ENCODE results near the gene ZC3H4. TPM values are rescaled to one million over a fixed set of nuclear protein-coding genes. Genes with fewer than 3 reads are reported as not detected.
"Not testable (repeated sequence)": the region's sequence is repeated elsewhere in the genome, so short reads cannot be mapped to it uniquely, and the experiment has no call there.

ZC3H4 gene
- total and polyA plus RNA-seq, 2 donors from 2014 or later, result 5.7 to 55.2 TPM

DNA sequence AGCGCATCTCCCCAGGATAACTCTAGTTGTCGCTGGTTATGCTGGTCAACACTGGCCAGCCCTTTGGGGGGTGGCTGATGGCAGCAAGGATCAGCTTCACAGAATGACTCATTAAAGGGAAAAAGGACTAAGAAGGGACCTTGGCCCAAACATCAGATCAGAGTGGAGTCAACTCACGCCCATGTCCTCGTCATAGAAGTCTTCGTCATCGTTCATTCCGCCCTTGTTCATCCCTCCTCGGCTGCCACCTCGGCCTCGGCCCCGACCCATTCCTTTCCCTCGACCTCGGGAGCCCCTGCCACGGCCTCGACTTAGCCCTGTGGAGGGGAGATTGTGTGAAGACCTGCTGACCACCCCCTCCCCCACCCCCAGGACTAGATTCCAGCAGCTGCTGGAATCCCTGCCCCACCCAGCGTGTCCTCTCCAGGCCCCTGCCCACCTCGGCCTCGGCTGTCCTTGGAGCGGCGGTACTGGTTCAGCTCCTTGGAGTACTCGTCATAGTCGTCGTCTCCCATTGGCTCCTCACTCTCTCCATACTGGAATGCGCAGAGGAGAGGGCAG is 28.6 kb downstream of the ZC3H4 start:
- peak in 1 of 5 donors; percentile 73 for DNase-seq
- H3K27me3 ChIP-seq (ENCODE audit: control insufficient read depth, insufficient read depth, low read length), result no peaks in the 10 kb centered on the region
- TF ChIP-seq, protein P1, sequence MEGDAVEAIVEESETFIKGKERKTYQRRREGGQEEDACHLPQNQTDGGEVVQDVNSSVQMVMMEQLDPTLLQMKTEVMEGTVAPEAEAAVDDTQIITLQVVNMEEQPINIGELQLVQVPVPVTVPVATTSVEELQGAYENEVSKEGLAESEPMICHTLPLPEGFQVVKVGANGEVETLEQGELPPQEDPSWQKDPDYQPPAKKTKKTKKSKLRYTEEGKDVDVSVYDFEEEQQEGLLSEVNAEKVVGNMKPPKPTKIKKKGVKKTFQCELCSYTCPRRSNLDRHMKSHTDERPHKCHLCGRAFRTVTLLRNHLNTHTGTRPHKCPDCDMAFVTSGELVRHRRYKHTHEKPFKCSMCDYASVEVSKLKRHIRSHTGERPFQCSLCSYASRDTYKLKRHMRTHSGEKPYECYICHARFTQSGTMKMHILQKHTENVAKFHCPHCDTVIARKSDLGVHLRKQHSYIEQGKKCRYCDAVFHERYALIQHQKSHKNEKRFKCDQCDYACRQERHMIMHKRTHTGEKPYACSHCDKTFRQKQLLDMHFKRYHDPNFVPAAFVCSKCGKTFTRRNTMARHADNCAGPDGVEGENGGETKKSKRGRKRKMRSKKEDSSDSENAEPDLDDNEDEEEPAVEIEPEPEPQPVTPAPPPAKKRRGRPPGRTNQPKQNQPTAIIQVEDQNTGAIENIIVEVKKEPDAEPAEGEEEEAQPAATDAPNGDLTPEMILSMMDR (IDR thresholded peaks at IDR 0.05; ENCODE audit: borderline replicate concordance, extremely low read depth, insufficient read depth), result no peak
- FAIRE-seq, result no peak
- H3K9ac ChIP-seq (ENCODE audit: low read length in 3 of 3), result no peak overlapping the region
- intact Hi-C loops (cut with DNase I), result loop anchor here (5.0 kb wide), 1 partner anchor 37 kb away; no protein-coding TSS in a partner anchor
- H3K4me3 ChIP-seq (ENCODE audit: low read length in 3 of 3), result no peak overlapping the region
- no peaks in the 10 kb centered on the region for H3K9me3 ChIP-seq (ENCODE audit: control insufficient read depth in 2 of 3, insufficient read depth in 1 of 3, low read length in 3 of 3)
- H3K36me3 ChIP-seq (ENCODE audit: control insufficient read depth in 2 of 3, insufficient read depth in 3 of 3, low read length in 3 of 3), result peaks cover 9 to 61% (median 44%) of the 10 kb centered on the region in 3 donors
- no peak overlapping the region for H3K27ac ChIP-seq (ENCODE audit: low read depth in 2 of 2, low read length in 2 of 2)
- H3K4me1 ChIP-seq (ENCODE audit: control insufficient read depth in 2 of 3, insufficient read depth in 2 of 3, low read depth in 1 of 3, low read length in 3 of 3), result no peaks in the 10 kb centered on the region

DNA sequence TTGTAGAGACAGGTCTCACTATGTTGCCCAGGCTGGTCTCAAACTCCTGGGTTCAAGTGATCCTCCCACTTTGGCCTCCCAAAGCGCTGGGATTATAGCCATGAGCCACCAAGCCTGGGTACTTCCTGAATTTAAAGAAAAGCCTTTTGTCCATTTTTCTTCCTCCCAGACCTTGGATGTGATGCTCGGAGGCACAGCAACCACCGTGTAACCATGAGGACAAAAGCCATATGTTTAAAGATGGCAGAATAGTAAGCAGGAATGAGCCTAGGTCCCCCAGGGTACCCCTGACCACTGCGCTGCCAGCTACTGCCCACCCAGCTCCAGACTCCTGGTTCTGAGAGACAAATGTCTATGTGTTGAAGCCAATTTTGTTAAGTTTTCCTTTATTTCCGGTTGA is 31.1 kb downstream of the ZC3H4 start:
- Histone ChIP-seq H3K4me1 (ENCODE audit: control insufficient read depth in 2 of 3, insufficient read depth in 2 of 3, low read depth in 1 of 3, low read length in 3 of 3) (no peaks in the 10 kb centered on the region), H3K27me3 (ENCODE audit: control insufficient read depth, insufficient read depth, low read length) (no peaks in the 10 kb centered on the region), H3K9me3 (ENCODE audit: control insufficient read depth in 2 of 3, insufficient read depth in 1 of 3, low read length in 3 of 3) (no peaks in the 10 kb centered on the region), H3K36me3 (ENCODE audit: control insufficient read depth in 2 of 3, insufficient read depth in 3 of 3, low read length in 3 of 3) (peaks cover 9 to 54% (median 37%) of the 10 kb centered on the region in 3 donors), H3K27ac (ENCODE audit: low read depth in 2 of 2, low read length in 2 of 2) (no peak overlapping the region), H3K9ac (ENCODE audit: low read length in 3 of 3) (no peak overlapping the region), H3K4me3 (ENCODE audit: low read length in 3 of 3) (no peak overlapping the region)
- TF ChIP-seq, protein P1 (IDR thresholded peaks at IDR 0.05; ENCODE audit: borderline replicate concordance, extremely low read depth, insufficient read depth), result no peak
- DNase-seq (no peak), FAIRE-seq (no peak)
- intact Hi-C loops (cut with DNase I), result loop anchor here (5.0 kb wide), 1 partner anchor 40 kb away; no protein-coding TSS in a partner anchor

DNA sequence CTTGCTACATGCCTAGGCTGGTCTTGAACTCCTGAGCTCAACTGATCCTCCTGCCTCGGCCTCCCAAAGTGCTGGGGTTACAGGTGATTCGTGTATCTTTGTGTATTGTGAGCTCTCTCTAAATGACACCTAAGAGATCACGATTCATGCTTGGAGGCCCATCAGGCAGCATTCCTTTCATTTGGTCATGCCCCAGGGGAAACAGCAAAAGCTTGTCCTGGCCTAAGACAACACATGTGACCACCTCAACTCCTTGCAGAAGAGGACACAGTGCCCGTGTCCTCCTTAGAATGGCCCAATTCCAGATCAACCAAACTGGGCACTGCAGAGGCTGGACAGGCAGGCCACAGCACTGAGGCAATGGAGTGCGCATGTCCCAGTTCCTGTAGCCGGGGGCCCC is 32.5 kb downstream of the ZC3H4 start:
- Histone ChIP-seq H3K36me3 (ENCODE audit: control insufficient read depth in 2 of 3, insufficient read depth in 3 of 3, low read length in 3 of 3) (peaks cover 9 to 47% (median 36%) of the 10 kb centered on the region in 3 donors), H3K4me3 (ENCODE audit: low read length in 3 of 3) (no peak overlapping the region), H3K4me1 (ENCODE audit: control insufficient read depth in 2 of 3, insufficient read depth in 2 of 3, low read depth in 1 of 3, low read length in 3 of 3) (peaks cover 0 to 1% (median 0%) of the 10 kb centered on the region in 3 donors), H3K27ac (ENCODE audit: low read depth in 2 of 2, low read length in 2 of 2) (no peak overlapping the region), H3K27me3 (ENCODE audit: control insufficient read depth, insufficient read depth, low read length) (no peaks in the 10 kb centered on the region), H3K9ac (ENCODE audit: low read length in 3 of 3) (no peak overlapping the region), H3K9me3 (ENCODE audit: control insufficient read depth in 2 of 3, insufficient read depth in 1 of 3, low read length in 3 of 3) (no peaks in the 10 kb centered on the region)
- intact Hi-C loops (cut with DNase I), result loop anchor here (5.0 kb wide), 1 partner anchor 41 kb away; no protein-coding TSS in a partner anchor
- DNase-seq (no peak), FAIRE-seq (no peak)
- TF ChIP-seq, protein P1 (IDR thresholded peaks at IDR 0.05; ENCODE audit: borderline replicate concordance, extremely low read depth, insufficient read depth), result no peak

DNA sequence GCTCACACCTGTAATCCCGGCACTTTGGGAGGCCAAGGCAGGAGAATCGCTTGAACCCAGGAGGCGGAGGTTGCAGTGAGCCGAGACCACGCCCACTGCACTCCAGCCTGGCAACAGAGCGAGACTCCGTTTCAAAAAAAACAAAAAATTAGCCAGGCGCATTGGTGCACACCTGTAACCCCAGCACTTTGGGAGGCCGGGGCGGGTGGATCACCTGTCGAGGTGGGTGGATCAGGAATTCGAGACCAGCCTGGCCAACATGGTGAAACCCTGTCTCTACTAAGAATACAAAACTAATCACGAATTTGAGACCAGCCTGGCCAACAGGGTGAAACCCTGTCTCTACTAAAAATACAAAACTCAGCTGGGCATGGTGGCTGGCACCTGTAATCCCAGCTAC is 35.2 kb downstream of the ZC3H4 start:
- FAIRE-seq; DNase-seq; intact Hi-C loops (cut with DNase I); H3K9me3 ChIP-seq (ENCODE audit: control insufficient read depth in 2 of 3, insufficient read depth in 1 of 3, low read length in 3 of 3); H3K27ac ChIP-seq (ENCODE audit: low read depth in 2 of 2, low read length in 2 of 2); H3K4me1 ChIP-seq (ENCODE audit: control insufficient read depth in 2 of 3, insufficient read depth in 2 of 3, low read depth in 1 of 3, low read length in 3 of 3); H3K27me3 ChIP-seq (ENCODE audit: control insufficient read depth, insufficient read depth, low read length); H3K4me3 ChIP-seq (ENCODE audit: low read length in 3 of 3); H3K9ac ChIP-seq (ENCODE audit: low read length in 3 of 3): not testable (repeated sequence)
- peaks cover 4 to 29% (median 25%) of the 10 kb centered on the region in 3 donors for H3K36me3 ChIP-seq (ENCODE audit: control insufficient read depth in 2 of 3, insufficient read depth in 3 of 3, low read length in 3 of 3)

Data from kidney (tissue), 14 donors.